Femur (tissue), 1 donor: ENCODE measurements around the gene TMEM120B.
A peak's percentile ranks its signal among the peaks of the same experiment; 100 is the strongest.
"Not testable (repeated sequence)": the region's sequence is repeated elsewhere in the genome, so short reads cannot be mapped to it uniquely, and the experiment has no call there.

ENCODE experiments used
- DNase-seq: peaks from one replicate; pipeline ENCODE4 v3.0.0-alpha.2; 2017

The TMEM120B gene

GRCh38 chr12:121712461-121713256, at the start of gene TMEM120B:
Gene TMEM120B, plus strand, starts transcription at chr12:121712752. Its CDS starts 144 bp downstream, at chr12:121712896.
- DNase-seq, result peak; percentile 93

GRCh38 chr12:121663610-121663929, 49.0 kb upstream of the TMEM120B start:
- no peak for DNase-seq

GRCh38 chr12:121666829-121667228, 45.7 kb upstream of the TMEM120B start:
- not testable (repeated sequence) for DNase-seq

GRCh38 chr12:121668750-121669520, 43.6 kb upstream of the TMEM120B start:
- peak; percentile 70 for DNase-seq

GRCh38 chr12:121669521-121669900, 43.0 kb upstream of the TMEM120B start, which contains the start of gene MORN3:
Gene MORN3, minus strand, starts transcription at chr12:121669654. Its CDS starts 171 bp downstream, at chr12:121669483.
- no peak for DNase-seq

GRCh38 chr12:121673013-121673511, 39.5 kb upstream of the TMEM120B start:
- DNase-seq, result peak; percentile 81

GRCh38 chr12:121676190-121676589, 36.4 kb upstream of the TMEM120B start:
- DNase-seq, result no peak

GRCh38 chr12:121678305-121678704, 34.2 kb upstream of the TMEM120B start:
- no peak for DNase-seq

GRCh38 chr12:121678716-121679300, 33.7 kb upstream of the TMEM120B start:
- peak; percentile 57 for DNase-seq

GRCh38 chr12:121679661-121680197, 32.8 kb upstream of the TMEM120B start:
- DNase-seq, result not testable (repeated sequence)

GRCh38 chr12:121688966-121689365, 23.6 kb upstream of the TMEM120B start:
- no peak for DNase-seq

- DNase-seq, result no peak
These were observed 23.1 kb upstream of the TMEM120B start for GRCh38 chr12:121689430-121689829.

GRCh38 chr12:121692744-121693143, 19.8 kb upstream of the TMEM120B start:
- not testable (repeated sequence) for DNase-seq

GRCh38 chr12:121693155-121693687, 19.3 kb upstream of the TMEM120B start:
- no peak for DNase-seq

GRCh38 chr12:121697093-121697698, 15.4 kb upstream of the TMEM120B start:
- no peak for DNase-seq

- DNase-seq, result not testable (repeated sequence)
These were observed 14.7 kb upstream of the TMEM120B start for GRCh38 chr12:121697861-121698260.

- DNase-seq, result no peak
These were observed 10.8 kb upstream of the TMEM120B start for GRCh38 chr12:121701667-121702277.

GRCh38 chr12:121702944-121703343, 9.6 kb upstream of the TMEM120B start:
- DNase-seq, result no peak

- no peak for DNase-seq
These were observed 7.0 kb upstream of the TMEM120B start for GRCh38 chr12:121705514-121705913.

- DNase-seq, result no peak
These were observed 4.1 kb upstream of the TMEM120B start for GRCh38 chr12:121708313-121709063.

- not testable (repeated sequence) for DNase-seq
These were observed 3.5 kb upstream of the TMEM120B start for GRCh38 chr12:121709064-121709424.
